Activated CD4-positive, alpha-beta T cell treated with anti-CD3 and anti-CD28 coated beads, Interleukin-2, amount 50 U/mL, for 48 hours (primary cell): ENCODE results near the gene CLTB.
A peak's percentile ranks its signal among the peaks of the same experiment; 100 is the strongest.
"Not testable (repeated sequence)": the region's sequence is repeated elsewhere in the genome, so short reads cannot be mapped to it uniquely, and the experiment has no call there.

Source experiments
- DNase-seq, 2 experiments: peaks; one replicate each; pipeline ENCODE4 v3.0.0-alpha.2; 2020

Gene CLTB

GRCh38 chr5:176426876-176427275, 10.5 kb upstream of the CLTB start:
- no peak for DNase-seq

- no peak for DNase-seq
Observed at GRCh38 chr5:176425791-176426190, 9.5 kb upstream of the CLTB start.

- DNase-seq: no peak
Observed at GRCh38 chr5:176425138-176425537, 8.8 kb upstream of the CLTB start.

- DNase-seq: no peak
Observed at GRCh38 chr5:176424181-176424580, 7.8 kb upstream of the CLTB start.

GRCh38 chr5:176420972-176421544, 4.7 kb upstream of the CLTB start:
- DNase-seq: no peak

GRCh38 chr5:176420086-176420485, 3.7 kb upstream of the CLTB start:
- no peak for DNase-seq

GRCh38 chr5:176418251-176418650, 1.9 kb upstream of the CLTB start:
- DNase-seq: no peak

- no peak for DNase-seq
Observed at GRCh38 chr5:176416965-176417364, 626 bp upstream of the CLTB start.

GRCh38 chr5:176415240-176415951, 943 bp downstream of the CLTB start:
- peak in 1 of 2 experiments; percentile 8 for DNase-seq

GRCh38 chr5:176414704-176415103, 1.6 kb downstream of the CLTB start:
- DNase-seq: no peak

- DNase-seq: no peak
Observed at GRCh38 chr5:176413709-176414191, 2.6 kb downstream of the CLTB start.

- DNase-seq: no peak
Observed at GRCh38 chr5:176413255-176413565, 3.1 kb downstream of the CLTB start.

- no peak for DNase-seq
Observed at GRCh38 chr5:176412517-176413254, 3.7 kb downstream of the CLTB start.

GRCh38 chr5:176410486-176411180, 5.7 kb downstream of the CLTB start:
- DNase-seq: no peak

- no peak for DNase-seq
Observed at GRCh38 chr5:176409765-176410164, 6.6 kb downstream of the CLTB start.

- DNase-seq: no peak
Observed at GRCh38 chr5:176408590-176408989, 7.7 kb downstream of the CLTB start.

GRCh38 chr5:176408252-176408573, 8.1 kb downstream of the CLTB start:
- not testable (repeated sequence) for DNase-seq

- DNase-seq: no peak
Observed at GRCh38 chr5:176407456-176408251, 8.7 kb downstream of the CLTB start.

GRCh38 chr5:176406436-176407052, 9.8 kb downstream of the CLTB start:
- DNase-seq: no peak

- DNase-seq: no peak
Observed at GRCh38 chr5:176405656-176406435, 10.5 kb downstream of the CLTB start.
